ENCODE results near the gene ROCK2.
"Not testable (repeated sequence)": the region's sequence is repeated elsewhere in the genome, so short reads cannot be mapped to it uniquely, and the experiment has no call there.

ROCK2 gene

DNA sequence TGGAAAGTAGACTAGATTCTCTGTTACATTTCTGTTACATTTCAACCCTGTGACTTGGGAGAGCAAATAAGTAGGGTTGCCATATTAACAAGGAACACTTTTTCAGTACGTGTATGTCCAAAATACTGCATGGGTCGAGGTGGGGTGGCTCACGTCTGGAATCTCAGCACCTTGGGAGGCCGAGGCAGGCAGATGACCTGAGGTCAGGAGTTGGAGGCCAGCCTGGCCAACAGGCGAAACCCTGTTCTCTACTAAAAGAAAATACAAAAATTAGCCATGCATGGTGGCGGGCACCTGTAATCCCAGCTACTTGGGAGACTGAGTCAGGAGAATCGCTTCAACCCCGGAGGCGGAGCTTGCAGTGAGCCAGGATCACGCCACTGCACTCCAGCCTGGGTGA, 178.0 kb downstream of the ROCK2 start:
- TF ChIP-seq, protein P1, sequence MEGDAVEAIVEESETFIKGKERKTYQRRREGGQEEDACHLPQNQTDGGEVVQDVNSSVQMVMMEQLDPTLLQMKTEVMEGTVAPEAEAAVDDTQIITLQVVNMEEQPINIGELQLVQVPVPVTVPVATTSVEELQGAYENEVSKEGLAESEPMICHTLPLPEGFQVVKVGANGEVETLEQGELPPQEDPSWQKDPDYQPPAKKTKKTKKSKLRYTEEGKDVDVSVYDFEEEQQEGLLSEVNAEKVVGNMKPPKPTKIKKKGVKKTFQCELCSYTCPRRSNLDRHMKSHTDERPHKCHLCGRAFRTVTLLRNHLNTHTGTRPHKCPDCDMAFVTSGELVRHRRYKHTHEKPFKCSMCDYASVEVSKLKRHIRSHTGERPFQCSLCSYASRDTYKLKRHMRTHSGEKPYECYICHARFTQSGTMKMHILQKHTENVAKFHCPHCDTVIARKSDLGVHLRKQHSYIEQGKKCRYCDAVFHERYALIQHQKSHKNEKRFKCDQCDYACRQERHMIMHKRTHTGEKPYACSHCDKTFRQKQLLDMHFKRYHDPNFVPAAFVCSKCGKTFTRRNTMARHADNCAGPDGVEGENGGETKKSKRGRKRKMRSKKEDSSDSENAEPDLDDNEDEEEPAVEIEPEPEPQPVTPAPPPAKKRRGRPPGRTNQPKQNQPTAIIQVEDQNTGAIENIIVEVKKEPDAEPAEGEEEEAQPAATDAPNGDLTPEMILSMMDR (IDR thresholded peaks at IDR 0.05; ENCODE audit: extremely low read depth, missing control alignments): no peak
- no peak for DNase-seq (ENCODE audit: low spot score)

DNA sequence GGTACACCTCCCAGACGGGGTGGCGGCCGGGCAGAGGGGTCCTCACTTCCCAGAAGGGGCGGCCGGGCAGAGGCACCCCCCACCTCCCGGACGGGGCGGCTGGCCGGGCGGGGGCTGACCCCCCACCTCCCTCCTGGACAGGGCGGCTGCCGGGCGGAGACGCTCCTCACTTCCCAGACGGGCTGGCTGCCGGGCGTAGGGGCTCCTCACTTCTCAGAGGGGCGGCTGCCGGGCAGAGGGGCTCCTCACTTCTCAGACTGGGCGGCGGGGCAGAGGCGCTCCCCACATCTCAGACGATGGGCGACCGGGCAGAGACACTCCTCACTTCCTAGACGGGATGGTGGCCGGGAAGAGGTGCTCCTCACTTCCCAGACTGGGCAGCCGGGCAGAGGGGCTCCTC, 179.4 kb downstream of the ROCK2 start:
- not testable (repeated sequence) for DNase-seq (ENCODE audit: low spot score)

DNA sequence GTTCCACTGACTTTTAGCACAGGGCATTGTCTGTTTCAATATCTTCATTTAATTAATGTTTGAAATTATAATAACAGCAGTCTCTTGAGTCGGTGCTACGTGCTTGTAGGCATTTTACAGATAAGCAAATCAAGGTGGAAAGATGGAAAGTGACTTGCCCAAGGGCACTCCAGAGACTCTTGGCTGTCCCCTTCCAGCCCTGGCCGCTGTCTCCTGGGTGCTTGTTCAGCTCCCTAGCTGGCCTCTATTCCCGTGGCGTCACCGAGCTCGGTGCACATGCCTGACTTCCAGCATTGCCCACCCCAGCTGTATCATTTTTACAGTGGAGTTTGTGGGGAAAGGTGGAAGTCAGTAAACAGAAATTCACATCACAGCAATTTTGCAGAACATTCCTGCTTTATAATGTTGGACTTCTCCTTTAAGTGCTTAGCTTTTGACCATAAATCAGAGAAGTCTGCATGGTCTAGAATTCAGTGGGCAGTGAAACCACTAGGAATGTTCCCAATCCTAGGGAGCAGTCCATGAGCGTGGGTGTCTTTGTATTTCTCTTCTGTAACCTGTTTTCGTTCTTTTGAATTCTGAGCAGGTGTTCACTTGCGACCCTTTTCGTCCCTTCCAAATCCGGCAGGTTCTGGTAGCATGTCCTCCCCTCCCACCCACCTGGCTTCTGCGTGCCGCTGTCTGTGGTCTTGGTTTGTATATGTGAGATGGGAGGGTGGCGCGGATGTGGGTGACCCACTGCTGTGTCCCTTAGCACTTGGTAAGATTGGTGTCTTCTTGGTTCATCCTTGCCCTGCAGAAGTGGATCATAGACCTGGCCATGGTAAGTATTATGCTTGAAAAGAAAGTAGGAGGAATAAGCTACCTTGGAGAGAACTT, 180.8 kb downstream of the ROCK2 start:
- DNase-seq (ENCODE audit: low spot score): no peak
- TF ChIP-seq, protein P1 (IDR thresholded peaks at IDR 0.05; ENCODE audit: extremely low read depth, missing control alignments): no peak

DNA sequence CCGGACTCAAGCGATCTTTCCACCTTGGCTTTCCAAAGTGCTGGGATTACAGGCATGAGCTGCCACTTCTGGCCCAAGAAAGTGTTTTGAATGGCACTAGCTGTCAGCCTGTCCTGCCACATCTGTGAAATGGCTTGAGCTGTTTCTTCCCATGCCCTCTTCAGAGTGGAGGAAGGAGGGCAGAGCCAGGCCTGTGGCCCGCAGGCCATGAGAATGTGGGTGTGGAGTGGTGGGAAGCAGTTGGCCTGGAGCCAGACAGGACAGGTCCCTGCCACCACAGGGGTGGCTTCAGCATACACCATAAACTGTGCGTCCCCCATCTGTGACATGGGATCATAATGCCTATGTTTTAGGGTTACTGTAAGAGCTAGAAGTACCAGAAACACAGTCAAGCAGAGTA, 182.7 kb downstream of the ROCK2 start:
- TF ChIP-seq, protein P1 (IDR thresholded peaks at IDR 0.05; ENCODE audit: extremely low read depth, missing control alignments): no peak

DNA sequence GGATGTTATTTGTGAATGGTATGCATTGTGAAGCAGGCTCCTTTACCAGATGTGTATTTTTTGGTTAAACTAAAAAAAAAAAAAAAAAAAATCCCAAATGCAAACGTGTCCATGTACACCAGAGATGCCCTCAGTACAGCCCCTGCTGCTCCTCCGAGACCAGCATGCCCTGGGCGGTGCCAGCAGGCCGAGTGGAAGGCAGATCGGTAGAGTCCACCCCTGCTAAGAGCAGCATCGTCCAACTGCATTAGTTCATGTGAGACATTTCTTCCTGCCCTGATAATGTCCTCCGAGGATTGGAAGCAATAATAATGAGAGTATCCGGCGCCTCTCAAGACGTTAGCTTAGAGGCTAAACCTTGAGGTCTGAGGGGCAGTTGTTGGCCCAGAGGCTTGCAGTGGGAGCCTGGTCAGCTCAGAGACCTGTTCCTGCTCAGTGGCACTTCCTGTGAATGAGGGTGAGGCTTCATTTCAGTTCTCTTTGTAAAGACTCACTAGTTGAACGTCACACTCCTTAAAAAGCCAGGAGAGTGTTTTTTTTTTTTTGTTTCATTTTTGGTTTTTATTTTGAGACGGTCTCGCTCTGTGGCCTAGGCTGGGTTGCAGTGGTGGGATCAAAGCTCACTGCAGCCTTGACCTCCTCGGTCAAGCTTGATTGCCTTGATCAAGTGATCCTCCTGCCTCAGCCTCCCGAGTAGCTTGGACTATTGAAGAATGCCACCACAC, 183.5 kb downstream of the ROCK2 start:
- TF ChIP-seq, protein P1 (IDR thresholded peaks at IDR 0.05; ENCODE audit: extremely low read depth, missing control alignments): no peak
- peak; percentile 73 for DNase-seq (ENCODE audit: low spot score)

More for the DNA sequence above, 182.7 kb downstream of the ROCK2 start:
- no peak for DNase-seq (ENCODE audit: low spot score)

DNA sequence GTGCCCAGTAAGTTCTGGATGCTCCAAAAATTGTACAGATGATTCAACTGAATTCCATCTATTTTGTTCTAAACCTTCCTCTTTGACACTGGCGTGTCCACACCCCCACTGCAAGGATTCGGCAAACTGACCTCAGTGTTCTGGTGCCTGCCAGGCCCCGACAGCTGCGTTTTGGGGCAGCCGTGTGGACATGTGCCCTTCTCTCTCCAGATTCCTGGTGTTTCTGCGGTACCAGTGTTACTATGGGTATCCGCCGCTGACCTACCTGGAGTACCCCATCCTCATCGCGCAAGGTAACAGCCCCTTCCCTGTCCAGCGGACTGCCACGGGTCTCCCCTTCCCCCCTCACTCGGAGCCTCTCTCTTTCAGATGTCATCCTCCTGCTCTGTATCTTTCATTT, 184.2 kb downstream of the ROCK2 start:
- DNase-seq (ENCODE audit: low spot score): no peak
- TF ChIP-seq, protein P1 (IDR thresholded peaks at IDR 0.05; ENCODE audit: extremely low read depth, missing control alignments): no peak

DNA sequence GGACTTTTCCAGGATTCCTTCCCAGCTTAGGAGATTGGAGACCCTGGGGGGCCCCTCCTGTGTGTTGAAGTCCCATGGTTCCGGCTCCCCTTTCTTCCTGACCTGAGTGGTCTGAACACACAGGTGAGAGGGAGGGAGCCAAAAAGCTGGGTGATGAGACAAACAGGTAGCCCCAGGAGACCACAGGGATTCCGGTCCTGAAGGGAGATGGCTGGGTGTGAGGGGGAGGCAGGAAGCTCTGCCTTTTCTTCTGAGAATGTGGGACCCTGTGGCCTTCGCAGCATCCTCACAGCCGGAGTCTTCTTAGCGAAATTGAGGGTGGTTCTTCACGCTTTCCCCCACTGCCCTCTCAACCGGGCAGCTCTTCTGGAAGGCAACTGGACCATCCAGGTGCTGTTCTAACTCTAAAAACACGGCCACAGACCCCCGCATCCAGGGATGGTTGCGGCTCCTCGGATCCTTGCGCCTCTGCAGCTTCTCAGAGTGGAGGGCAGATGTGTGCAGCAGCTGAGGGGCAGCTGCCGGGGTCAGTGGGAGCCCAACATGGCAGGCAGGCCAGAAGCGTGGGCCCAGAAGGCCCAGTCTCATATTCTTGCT, 184.8 kb downstream of the ROCK2 start:
- no peak for DNase-seq (ENCODE audit: low spot score)

More for the DNA sequence above, 184.8 kb downstream of the ROCK2 start:
- TF ChIP-seq, protein P1 (IDR thresholded peaks at IDR 0.05; ENCODE audit: extremely low read depth, missing control alignments): no peak

Data from GM20000 (cell line).